GM12875 (cell line): Measurements from ENCODE around the gene APBA2.

ENCODE experiments used
- H3K4me3 ChIP-seq: one replicate; pipeline ENCODE4 v1.5.1; 2011; ENCODE audit warnings: low read depth, low read length, control low read depth
- CTCF ChIP-seq: IDR thresholded peaks from 2 replicates; pipeline ENCODE4 v1.5.1; 2011; ENCODE audit warnings: low read depth, mild to moderate bottlenecking, control low read depth, inconsistent platforms, low read length, moderate library complexity, borderline replicate concordance; ENCODE audit not compliant: insufficient read depth

The APBA2 gene

GRCh38 chr15:28957606-28958498 is 72.1 kb downstream of the APBA2 start:
- no peak for TF ChIP-seq CTCF
- no peak overlapping the region for H3K4me3 ChIP-seq

GRCh38 chr15:28959326-28959725 is 73.6 kb downstream of the APBA2 start:
- TF ChIP-seq CTCF = no peak
- H3K4me3 ChIP-seq = no peak overlapping the region

GRCh38 chr15:28960979-28961378 is 75.2 kb downstream of the APBA2 start:
- H3K4me3 ChIP-seq = no peak overlapping the region
- no peak for TF ChIP-seq CTCF

- no peak overlapping the region for H3K4me3 ChIP-seq
- TF ChIP-seq CTCF = no peak
Observed at GRCh38 chr15:28961391-28961790, 75.6 kb downstream of the APBA2 start.

GRCh38 chr15:28962851-28963710 is 77.3 kb downstream of the APBA2 start:
- H3K4me3 ChIP-seq = no peak overlapping the region
- TF ChIP-seq CTCF = no peak

- H3K4me3 ChIP-seq = no peak overlapping the region
- TF ChIP-seq CTCF = no peak
Observed at GRCh38 chr15:28963711-28964081, 77.9 kb downstream of the APBA2 start.
